Measurements from ENCODE around the gene KAZALD1. TPM values are rescaled to one million over a fixed set of nuclear protein-coding genes. Genes with fewer than 3 reads are reported as not detected.

The KAZALD1 gene
- total and polyA plus RNA-seq, 10 of the 15 experiments (the other 5 are each of a cell fraction or from before 2014, with no cell fraction given): 0.10 to 4.3 (median 1.9) TPM

GRCh38 chr10:101069441-101069840, 7.7 kb downstream of the KAZALD1 start (continued):
- no peak for TF ChIP-seq POLR2AphosphoS2 (IDR thresholded peaks at IDR 0.05; ENCODE audit: low read depth, low read length)

GRCh38 chr10:101070098-101070497, 8.3 kb downstream of the KAZALD1 start:
- peaks cover 0 to 5% of the 10 kb centered on the region in 2 experiments; a peak in 3 of 4 replicates for H3K27me3 ChIP-seq (replicated peaks in 1 of 2; ENCODE audit: control insufficient read depth in 2 of 2, insufficient read depth in 2 of 2, low read length in 1 of 2)
- no peak overlapping the region for H2AFZ ChIP-seq (ENCODE audit: control insufficient read depth, low read depth, low read length)
- H3K27ac ChIP-seq (ENCODE audit: control insufficient read depth, insufficient read depth): no peak overlapping the region
- SMC1A ChIA-PET (ENCODE audit: uncharacterized antibody, unreplicated experiment): interaction anchor here (0.6 to 4.3 kb wide), 4 partner anchors 9 to 27 kb away, joined by 3 to 36 read pairs (median 4); partner anchors contain the start of gene KAZALD1
- CTCF ChIA-PET: interaction anchor here (1.0 to 23.4 kb wide), 4 partner anchors 20 to 72 kb away, joined by 3 to 885 read pairs (median 16); partner anchors contain the start of gene KAZALD1
- RAD21 ChIA-PET (ENCODE audit: unreplicated experiment): interaction anchor here (1.4 to 6.1 kb wide), 4 partner anchors 11 to 28 kb away, joined by 5 to 70 read pairs (median 17); no protein-coding TSS in a partner anchor
- H3K36me3 ChIP-seq (ENCODE audit: control insufficient read depth in 2 of 2, insufficient read depth in 2 of 2, low read length in 1 of 2): no peaks in the 10 kb centered on the region
- no peak for TF ChIP-seq JUNB (IDR thresholded peaks at IDR 0.05)
- TF ChIP-seq SUZ12 (IDR thresholded peaks at IDR 0.05; ENCODE audit: unreplicated experiment): no peak
- TF ChIP-seq NR2C1 (IDR thresholded peaks at IDR 0.05): no peak
- no peak for TF ChIP-seq MAX (IDR thresholded peaks at IDR 0.05; ENCODE audit: low read depth, low read length)
- no peak for TF ChIP-seq ZBED1 (IDR thresholded peaks at IDR 0.05; ENCODE audit: borderline replicate concordance)
- TF ChIP-seq FOXK2 (IDR thresholded peaks at IDR 0.05): no peak
- no peak for TF ChIP-seq SUPT20H (IDR thresholded peaks at IDR 0.05; ENCODE audit: borderline replicate concordance, control insufficient read depth, low read depth, low read length)
- TF ChIP-seq TARDBP (IDR thresholded peaks at IDR 0.05; ENCODE audit: borderline replicate concordance): no peak
- TF ChIP-seq RFX5 (IDR thresholded peaks at IDR 0.05; ENCODE audit: low read depth, low read length): no peak
- TF ChIP-seq RELA (IDR thresholded peaks at IDR 0.05; ENCODE audit: borderline replicate concordance, partially characterized antibody): no peak
- TF ChIP-seq RUNX3 (IDR thresholded peaks at IDR 0.05; ENCODE audit: low read length): no peak
- no peak for TF ChIP-seq IKZF2 (IDR thresholded peaks at IDR 0.05)
- no peak for TF ChIP-seq NRF1 (conservative IDR thresholded peaks at IDR 0.05; ENCODE audit: low read depth, low read length)
- TF ChIP-seq ATF7 (IDR thresholded peaks at IDR 0.05; ENCODE audit: low read depth): no peak
- TF ChIP-seq MTA2 (IDR thresholded peaks at IDR 0.05; ENCODE audit: low read depth): no peak
- TF ChIP-seq CREB1 (IDR thresholded peaks at IDR 0.05; ENCODE audit: low read depth): no peak
- no peak for TF ChIP-seq MXI1 (IDR thresholded peaks at IDR 0.05; ENCODE audit: low read depth, low read length)
- no peak for TF ChIP-seq ZNF207 (IDR thresholded peaks at IDR 0.05; ENCODE audit: borderline replicate concordance)
- TF ChIP-seq CHD2 (IDR thresholded peaks at IDR 0.05; ENCODE audit: borderline replicate concordance, low read depth, low read length): no peak
- TF ChIP-seq ZBTB33 (IDR thresholded peaks at IDR 0.05): no peak
- H3K4me1 ChIP-seq (ENCODE audit: control insufficient read depth, insufficient read depth, low read length): peaks cover 28% of the 10 kb centered on the region
- intact Hi-C loops (cut with micrococcal nuclease; ENCODE audit: unreplicated experiment): no loop called here
- POLR2A ChIA-PET: no interaction called here
- H3K9me3 ChIP-seq (replicated peaks; ENCODE audit: control insufficient read depth, insufficient read depth, low read length): no peaks in the 10 kb centered on the region
- BruUV-seq (replicated peaks): no TSS peak
- in situ Hi-C loops (cut with MboI): no loop called here
- H3K9ac ChIP-seq (ENCODE audit: control insufficient read depth, insufficient read depth, low read length): no peak overlapping the region
- no peak for DNase-seq (ENCODE audit: low read depth, low spot score)
- ATAC-seq: no peak
- H4K20me1 ChIP-seq (ENCODE audit: control insufficient read depth, insufficient read depth): no peaks in the 10 kb centered on the region
- 30% methylated on average over 3 of the region's 3 CpGs for WGBS (ENCODE audit: insufficient coverage, insufficient replicate concordance, low lambda C conversion rate, missing lambda C conversion rate)
- no peak overlapping the region for H3K4me3 ChIP-seq
- H3K79me2 ChIP-seq (ENCODE audit: control insufficient read depth, insufficient read depth, low read length): no peaks in the 10 kb centered on the region
- no peak for FAIRE-seq
- no peak overlapping the region for H3K4me2 ChIP-seq (ENCODE audit: control insufficient read depth, insufficient read depth)

All from GM12878 (cell line).